ENCODE results near the gene DES.

DNA sequence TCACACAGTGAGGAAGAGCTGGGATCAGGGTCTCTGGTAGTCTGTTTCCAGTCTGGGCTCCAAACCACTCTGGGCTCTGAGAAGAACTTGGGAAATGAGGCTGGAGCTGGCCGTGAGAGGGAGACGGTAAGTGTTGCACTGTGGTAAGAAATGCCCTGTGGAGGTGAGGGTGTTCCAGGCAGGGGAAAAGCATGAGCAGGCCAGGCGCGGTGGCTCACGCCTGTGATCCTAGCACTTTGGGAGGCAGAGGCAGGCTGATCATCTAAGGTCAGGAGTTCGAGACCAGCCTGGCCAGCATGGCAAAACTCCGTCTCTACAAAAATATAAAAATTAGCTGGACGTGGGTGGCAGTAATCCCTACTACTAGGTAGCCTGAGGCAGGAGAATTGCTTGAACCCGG, 14.3 kb upstream of the DES start:
- no peak for TF ChIP-seq SPI1 (IDR thresholded peaks at IDR 0.05; ENCODE audit: low read depth, low read length)
- TF ChIP-seq POLR2AphosphoS5 (IDR thresholded peaks at IDR 0.05; ENCODE audit: low read depth, low read length): no peak
- TF ChIP-seq POLR2A (IDR thresholded peaks at IDR 0.05; ENCODE audit: low read depth, low read length): no peak
- TF ChIP-seq TAF1 (IDR thresholded peaks at IDR 0.05; ENCODE audit: low read depth, low read length): no peak
- no peak for TF ChIP-seq POU2F2 (IDR thresholded peaks at IDR 0.05; ENCODE audit: low read depth, low read length)
- no peak for TF ChIP-seq PAX5 (IDR thresholded peaks at IDR 0.05; ENCODE audit: insufficient read depth, low read length, severe bottlenecking)

All from GM12891 (cell line).